OCI-LY1 (cell line): ENCODE results near the gene NFAT5.

Source experiments
- H2AFZ ChIP-seq: fragments of 200-600 bp; sonication (generic), shearing (Covaris generic); 2 replicates; pipeline ENCODE4 v1.6.0; 2014; ENCODE audit warnings: antibody characterized with exemption, mild to moderate bottlenecking, low read length
- H3F3A ChIP-seq: fragments of 200-600 bp; sonication (generic), shearing (Covaris generic); 2 replicates; pipeline ENCODE4 v1.6.0; 2014; ENCODE audit warnings: mild to moderate bottlenecking, antibody characterized with exemption, low read length, moderate library complexity; ENCODE audit not compliant: insufficient read depth
- H3K27ac ChIP-seq: fragments of 200-600 bp; sonication (generic); 2 replicates; pipeline ENCODE4 v1.5.1; 2014; ENCODE audit warnings: low read length, mixed run types, mild to moderate bottlenecking, low read depth; ENCODE audit not compliant: poor library complexity, severe bottlenecking
- H3K27me3 ChIP-seq: fragments of 200-600 bp; sonication (generic); 2 replicates; pipeline ENCODE4 v1.6.0; 2014; ENCODE audit warnings: antibody characterized with exemption, mild to moderate bottlenecking, low read length, moderate library complexity; ENCODE audit not compliant: insufficient read depth
- H3K36me3 ChIP-seq: fragments of 200-600 bp; sonication (generic); 2 replicates; pipeline ENCODE4 v1.6.1; 2014; ENCODE audit warnings: mild to moderate bottlenecking, antibody characterized with exemption, low read length, moderate library complexity, mixed read lengths; ENCODE audit not compliant: insufficient read depth
- H3K4me1 ChIP-seq: fragments of 200-600 bp; sonication (generic); 2 replicates; pipeline ENCODE4 v1.5.1; 2014; ENCODE audit warnings: mild to moderate bottlenecking, low read length, moderate library complexity; ENCODE audit not compliant: insufficient read depth, severe bottlenecking
- H3K4me2 ChIP-seq: fragments of 200-600 bp; sonication (generic), shearing (Covaris generic); 2 replicates; pipeline ENCODE4 v1.6.1; 2014; ENCODE audit warnings: low read length
- H3K4me3 ChIP-seq: fragments of 200-600 bp; sonication (generic); 2 replicates; pipeline ENCODE4 v1.5.1; 2014; ENCODE audit warnings: low read length, low read depth, mild to moderate bottlenecking, mixed read lengths; ENCODE audit not compliant: poor library complexity, severe bottlenecking
- H3K79me2 ChIP-seq: fragments of 200-600 bp; shearing (Covaris generic); 2 replicates; pipeline ENCODE4 v1.6.1; 2016; ENCODE audit warnings: mixed run types, low read length, mixed read lengths; ENCODE audit not compliant: insufficient read depth
- H3K9ac ChIP-seq: fragments of 200-600 bp; sonication (generic), shearing (Covaris generic); 2 replicates; pipeline ENCODE4 v1.6.1; 2014; ENCODE audit warnings: mild to moderate bottlenecking, low read length, mixed read lengths
- H3K9me2 ChIP-seq: fragments of 200-600 bp; sonication (generic), shearing (Covaris generic); 2 replicates; pipeline ENCODE4 v1.6.1; 2014; ENCODE audit warnings: low read depth, mild to moderate bottlenecking, low read length, mixed read lengths
- H3K9me3 ChIP-seq: fragments of 200-600 bp; shearing (Covaris generic); 2 replicates; pipeline ENCODE4 v1.6.1; 2014; ENCODE audit warnings: low read length, mixed read lengths
- H4K20me1 ChIP-seq: fragments of 200-600 bp; sonication (generic), shearing (Covaris generic); 2 replicates; pipeline ENCODE4 v1.6.0; 2016; ENCODE audit warnings: mild to moderate bottlenecking, low read length; ENCODE audit not compliant: insufficient read depth
- EZH2 ChIP-seq: fragments of 200-600 bp; sonication (generic), shearing (Covaris generic); IDR thresholded peaks from 2 replicates; pipeline ENCODE4 v1.8.0; 2017; ENCODE audit warnings: borderline replicate concordance, mixed run types, mild to moderate bottlenecking, antibody characterized with exemption, low read length, moderate library complexity, mixed read lengths
- TF ChIP-seq, protein P1 (sequence below): fragments of 200-600 bp; sonication (generic), shearing (Covaris generic); IDR thresholded peaks from 2 replicates; pipeline ENCODE4 v1.5.1; 2017; ENCODE audit warnings: mild to moderate bottlenecking, antibody characterized with exemption, low read length, moderate library complexity, mixed read lengths

NFAT5 gene

GRCh38 chr16:69561901-69562300 is 3.9 kb upstream of the NFAT5 start:
- H3K27me3 ChIP-seq = no peaks in the 10 kb centered on the region
- no peaks in the 10 kb centered on the region for H3F3A ChIP-seq
- no peak overlapping the region for H3K9ac ChIP-seq
- TF ChIP-seq EZH2 = no peak
- TF ChIP-seq, protein P1, sequence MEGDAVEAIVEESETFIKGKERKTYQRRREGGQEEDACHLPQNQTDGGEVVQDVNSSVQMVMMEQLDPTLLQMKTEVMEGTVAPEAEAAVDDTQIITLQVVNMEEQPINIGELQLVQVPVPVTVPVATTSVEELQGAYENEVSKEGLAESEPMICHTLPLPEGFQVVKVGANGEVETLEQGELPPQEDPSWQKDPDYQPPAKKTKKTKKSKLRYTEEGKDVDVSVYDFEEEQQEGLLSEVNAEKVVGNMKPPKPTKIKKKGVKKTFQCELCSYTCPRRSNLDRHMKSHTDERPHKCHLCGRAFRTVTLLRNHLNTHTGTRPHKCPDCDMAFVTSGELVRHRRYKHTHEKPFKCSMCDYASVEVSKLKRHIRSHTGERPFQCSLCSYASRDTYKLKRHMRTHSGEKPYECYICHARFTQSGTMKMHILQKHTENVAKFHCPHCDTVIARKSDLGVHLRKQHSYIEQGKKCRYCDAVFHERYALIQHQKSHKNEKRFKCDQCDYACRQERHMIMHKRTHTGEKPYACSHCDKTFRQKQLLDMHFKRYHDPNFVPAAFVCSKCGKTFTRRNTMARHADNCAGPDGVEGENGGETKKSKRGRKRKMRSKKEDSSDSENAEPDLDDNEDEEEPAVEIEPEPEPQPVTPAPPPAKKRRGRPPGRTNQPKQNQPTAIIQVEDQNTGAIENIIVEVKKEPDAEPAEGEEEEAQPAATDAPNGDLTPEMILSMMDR = no peak
- no peak overlapping the region for H2AFZ ChIP-seq
- no peak overlapping the region for H3K4me2 ChIP-seq
- no peaks in the 10 kb centered on the region for H3K9me3 ChIP-seq
- H3K36me3 ChIP-seq = no peaks in the 10 kb centered on the region
- no peak overlapping the region for H3K27ac ChIP-seq
- no peaks in the 10 kb centered on the region for H4K20me1 ChIP-seq
- H3K4me1 ChIP-seq = peaks cover 16% of the 10 kb centered on the region
- peaks cover 4% of the 10 kb centered on the region for H3K79me2 ChIP-seq
- H3K9me2 ChIP-seq = no peaks in the 10 kb centered on the region
- no peak overlapping the region for H3K4me3 ChIP-seq

GRCh38 chr16:69562813-69563212 is 3.0 kb upstream of the NFAT5 start:
- H3K27ac ChIP-seq = no peak overlapping the region
- H3K9ac ChIP-seq = no peak overlapping the region
- TF ChIP-seq EZH2 = no peak
- TF ChIP-seq, protein P1 = no peak

DNA sequence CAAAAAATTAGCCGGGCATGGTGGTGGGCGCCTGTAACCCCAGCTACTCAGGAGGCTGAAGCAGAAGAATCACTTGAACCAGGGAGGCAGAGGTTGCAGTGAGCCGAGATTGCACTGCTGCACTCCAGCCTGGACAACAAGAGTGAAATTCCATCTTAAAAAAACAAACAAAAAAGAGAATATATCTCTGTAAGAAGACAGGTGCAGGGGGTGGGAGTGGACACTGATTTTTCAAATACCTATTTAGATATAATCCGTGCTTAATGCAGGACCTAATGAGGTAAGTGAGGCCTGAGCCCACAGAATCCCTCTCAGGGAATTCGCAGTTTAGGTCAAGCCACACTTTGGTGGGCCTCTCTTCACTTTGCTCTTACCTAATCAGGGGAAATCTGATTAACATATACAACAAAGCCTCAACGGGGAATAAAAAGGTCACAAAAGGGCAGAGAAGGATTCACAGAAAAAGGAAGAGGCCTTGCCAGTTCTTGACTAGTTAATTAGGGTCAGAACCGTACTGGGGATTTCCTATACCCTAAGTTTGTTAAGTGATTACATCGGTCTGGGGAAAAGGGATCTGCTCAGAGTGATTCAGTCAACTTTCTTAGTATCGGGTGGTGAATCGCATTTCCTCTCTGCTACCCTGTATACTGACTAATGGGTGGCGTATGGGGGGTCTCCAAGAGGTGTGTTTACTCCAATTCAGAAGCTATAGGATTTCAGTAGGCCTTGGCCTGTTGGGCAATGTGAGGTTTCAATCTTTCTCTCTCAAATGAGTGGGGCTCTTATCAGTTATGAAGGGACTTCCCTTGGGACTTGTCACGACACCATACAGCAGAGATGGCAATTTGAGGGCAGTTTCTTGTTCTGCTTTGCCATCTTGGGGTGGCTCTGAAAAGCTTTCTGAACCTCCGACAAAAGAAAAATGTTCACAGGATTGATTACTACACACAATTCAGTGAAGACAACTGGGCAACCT is 1.9 kb upstream of the NFAT5 start:
- Histone ChIP-seq H3K27ac (peak overlapping the region; percentile 56), H4K20me1 (no peaks in the 10 kb centered on the region), H3K36me3 (no peaks in the 10 kb centered on the region), H3K4me1 (peaks cover 31% of the 10 kb centered on the region), H3K4me3 (peak overlapping the region; percentile 99), H3K9me3 (no peaks in the 10 kb centered on the region), H3K9ac (peak overlapping the region; percentile 71), H3K27me3 (no peaks in the 10 kb centered on the region), H3K9me2 (no peaks in the 10 kb centered on the region), H3K4me2 (peak overlapping the region; percentile 95), H2AFZ (no peak overlapping the region), H3K79me2 (peaks cover 21% of the 10 kb centered on the region), H3F3A (no peaks in the 10 kb centered on the region)
- TF ChIP-seq EZH2 = no peak
- TF ChIP-seq, protein P1 = no peak; the same call in 1 of the 2 replicates

More at GRCh38 chr16:69562813-69563212, 3.0 kb upstream of the NFAT5 start:
- H3F3A ChIP-seq = no peaks in the 10 kb centered on the region
- H4K20me1 ChIP-seq = no peaks in the 10 kb centered on the region
- no peak overlapping the region for H3K4me3 ChIP-seq
- no peak overlapping the region for H3K4me2 ChIP-seq
- H3K36me3 ChIP-seq = no peaks in the 10 kb centered on the region
- H2AFZ ChIP-seq = no peak overlapping the region
- peaks cover 13% of the 10 kb centered on the region for H3K79me2 ChIP-seq
- no peaks in the 10 kb centered on the region for H3K9me2 ChIP-seq
- no peaks in the 10 kb centered on the region for H3K9me3 ChIP-seq
- H3K4me1 ChIP-seq = peaks cover 21% of the 10 kb centered on the region
- no peaks in the 10 kb centered on the region for H3K27me3 ChIP-seq
